Measurements from ENCODE around the gene CEP112. TPM values are rescaled to one million over a fixed set of nuclear protein-coding genes. Genes with fewer than 3 reads are reported as not detected.
A peak's percentile ranks its signal among the peaks of the same experiment; 100 is the strongest.

The CEP112 gene
- total RNA-seq, 2 experiments from 2014 or later, result 1.2 to 1.5 TPM

GRCh38 chr17:65657251-65657828 is 534.6 kb downstream of the CEP112 start:
- H3K27ac Mint-ChIP-seq, result no peak overlapping the region

GRCh38 chr17:65656390-65657250 is 535.3 kb downstream of the CEP112 start:
- no peaks in the 10 kb centered on the region for H3K9me3 Mint-ChIP-seq
- no peak overlapping the region for H3K4me3 Mint-ChIP-seq
- ATAC-seq, result peak; percentile 98
- no peak for TF ChIP-seq CTCF (IDR thresholded peaks at IDR 0.05)
- H3K36me3 Mint-ChIP-seq (ENCODE audit: low read depth), result no peaks in the 10 kb centered on the region
- ChIA-PET CTCF (interaction anchor here (1.1 kb wide), 1 partner anchor 18 kb away, joined by 3 read pairs; no protein-coding TSS in a partner anchor), POLR2A (interaction anchor here (0.6 to 1.4 kb wide), 5 partner anchors 9 to 1578 kb away, joined by 3 read pairs; no protein-coding TSS in a partner anchor)
- intact Hi-C loops (cut with micrococcal nuclease), result no loop called here
- H3K27ac Mint-ChIP-seq, result no peak overlapping the region
- H3K4me1 Mint-ChIP-seq (ENCODE audit: low read depth), result peaks cover 11% of the 10 kb centered on the region
- DNase-seq, result peak; percentile 70
- H3K27me3 Mint-ChIP-seq, result peaks cover 3% of the 10 kb centered on the region

More at GRCh38 chr17:65657251-65657828, 534.6 kb downstream of the CEP112 start:
- DNase-seq (no peak), ATAC-seq (no peak)
- CTCF ChIA-PET, result interaction anchor here (1.1 kb wide), 1 partner anchor 19 kb away, joined by 3 read pairs; no protein-coding TSS in a partner anchor
- Mint-ChIP-seq H3K4me1 (ENCODE audit: low read depth) (peaks cover 11% of the 10 kb centered on the region), H3K36me3 (ENCODE audit: low read depth) (no peaks in the 10 kb centered on the region), H3K27me3 (peaks cover 3% of the 10 kb centered on the region), H3K9me3 (no peaks in the 10 kb centered on the region), H3K4me3 (no peak overlapping the region)
- intact Hi-C loops (cut with micrococcal nuclease), result no loop called here
- no peak for TF ChIP-seq CTCF (IDR thresholded peaks at IDR 0.05)
- POLR2A ChIA-PET, result interaction anchor here (0.6 to 1.4 kb wide), 4 partner anchors 9 to 100 kb away, joined by 3 read pairs; no protein-coding TSS in a partner anchor

- Mint-ChIP-seq H3K4me1 (ENCODE audit: low read depth) (peaks cover 7% of the 10 kb centered on the region), H3K4me3 (no peak overlapping the region), H3K27ac (no peak overlapping the region), H3K36me3 (ENCODE audit: low read depth) (no peaks in the 10 kb centered on the region), H3K9me3 (no peaks in the 10 kb centered on the region), H3K27me3 (peaks cover under 1% of the 10 kb centered on the region)
- POLR2A ChIA-PET, result no interaction called here
- CTCF ChIA-PET, result no interaction called here
- intact Hi-C loops (cut with micrococcal nuclease), result no loop called here
- TF ChIP-seq CTCF (IDR thresholded peaks at IDR 0.05), result no peak
- ATAC-seq (no peak), DNase-seq (no peak)
Measured at GRCh38 chr17:65655706-65656105, 536.2 kb downstream of the CEP112 start.

GRCh38 chr17:65644545-65644944 is 547.4 kb downstream of the CEP112 start:
- intact Hi-C loops (cut with micrococcal nuclease), result no loop called here
- no peak overlapping the region for H3K4me3 Mint-ChIP-seq
- H3K27ac Mint-ChIP-seq, result no peak overlapping the region
- POLR2A ChIA-PET, result no interaction called here
- no peak for TF ChIP-seq CTCF (IDR thresholded peaks at IDR 0.05)
- peaks cover 19% of the 10 kb centered on the region for H3K9me3 Mint-ChIP-seq
- DNase-seq (no peak), ATAC-seq (no peak)
- no peaks in the 10 kb centered on the region for H3K36me3 Mint-ChIP-seq (ENCODE audit: low read depth)
- no peaks in the 10 kb centered on the region for H3K4me1 Mint-ChIP-seq (ENCODE audit: low read depth)
- CTCF ChIA-PET, result no interaction called here
- no peaks in the 10 kb centered on the region for H3K27me3 Mint-ChIP-seq

All from activated CD8-positive, alpha-beta T cell treated with anti-CD3 and anti-CD28 coated beads for 36 hours (primary cell).